OCI-LY1 (cell line): Measurements from ENCODE around the gene CARS1.

Source experiments
- H2AFZ ChIP-seq: fragments of 200-600 bp; sonication (generic), shearing (Covaris generic); 2 replicates; pipeline ENCODE4 v1.6.0; 2014; ENCODE audit warnings: antibody characterized with exemption, mild to moderate bottlenecking, low read length
- H3F3A ChIP-seq: fragments of 200-600 bp; sonication (generic), shearing (Covaris generic); 2 replicates; pipeline ENCODE4 v1.6.0; 2014; ENCODE audit warnings: mild to moderate bottlenecking, antibody characterized with exemption, low read length, moderate library complexity; ENCODE audit not compliant: insufficient read depth
- H3K27ac ChIP-seq: fragments of 200-600 bp; sonication (generic); 2 replicates; pipeline ENCODE4 v1.5.1; 2014; ENCODE audit warnings: low read length, mixed run types, mild to moderate bottlenecking, low read depth; ENCODE audit not compliant: poor library complexity, severe bottlenecking
- H3K27me3 ChIP-seq: fragments of 200-600 bp; sonication (generic); 2 replicates; pipeline ENCODE4 v1.6.0; 2014; ENCODE audit warnings: antibody characterized with exemption, mild to moderate bottlenecking, low read length, moderate library complexity; ENCODE audit not compliant: insufficient read depth
- H3K36me3 ChIP-seq: fragments of 200-600 bp; sonication (generic); 2 replicates; pipeline ENCODE4 v1.6.1; 2014; ENCODE audit warnings: mild to moderate bottlenecking, antibody characterized with exemption, low read length, moderate library complexity, mixed read lengths; ENCODE audit not compliant: insufficient read depth
- H3K4me1 ChIP-seq: fragments of 200-600 bp; sonication (generic); 2 replicates; pipeline ENCODE4 v1.5.1; 2014; ENCODE audit warnings: mild to moderate bottlenecking, low read length, moderate library complexity; ENCODE audit not compliant: insufficient read depth, severe bottlenecking
- H3K4me2 ChIP-seq: fragments of 200-600 bp; sonication (generic), shearing (Covaris generic); 2 replicates; pipeline ENCODE4 v1.6.1; 2014; ENCODE audit warnings: low read length
- H3K4me3 ChIP-seq: fragments of 200-600 bp; sonication (generic); 2 replicates; pipeline ENCODE4 v1.5.1; 2014; ENCODE audit warnings: low read length, low read depth, mild to moderate bottlenecking, mixed read lengths; ENCODE audit not compliant: poor library complexity, severe bottlenecking
- H3K79me2 ChIP-seq: fragments of 200-600 bp; shearing (Covaris generic); 2 replicates; pipeline ENCODE4 v1.6.1; 2016; ENCODE audit warnings: mixed run types, low read length, mixed read lengths; ENCODE audit not compliant: insufficient read depth
- H3K9ac ChIP-seq: fragments of 200-600 bp; sonication (generic), shearing (Covaris generic); 2 replicates; pipeline ENCODE4 v1.6.1; 2014; ENCODE audit warnings: mild to moderate bottlenecking, low read length, mixed read lengths
- H3K9me2 ChIP-seq: fragments of 200-600 bp; sonication (generic), shearing (Covaris generic); 2 replicates; pipeline ENCODE4 v1.6.1; 2014; ENCODE audit warnings: low read depth, mild to moderate bottlenecking, low read length, mixed read lengths
- H3K9me3 ChIP-seq: fragments of 200-600 bp; shearing (Covaris generic); 2 replicates; pipeline ENCODE4 v1.6.1; 2014; ENCODE audit warnings: low read length, mixed read lengths
- H4K20me1 ChIP-seq: fragments of 200-600 bp; sonication (generic), shearing (Covaris generic); 2 replicates; pipeline ENCODE4 v1.6.0; 2016; ENCODE audit warnings: mild to moderate bottlenecking, low read length; ENCODE audit not compliant: insufficient read depth
- CTCF ChIP-seq: fragments of 200-600 bp; sonication (generic), shearing (Covaris generic); IDR thresholded peaks from 2 replicates; pipeline ENCODE4 v1.5.1; 2017; ENCODE audit warnings: mild to moderate bottlenecking, antibody characterized with exemption, low read length, moderate library complexity, mixed read lengths
- EZH2 ChIP-seq: fragments of 200-600 bp; sonication (generic), shearing (Covaris generic); IDR thresholded peaks from 2 replicates; pipeline ENCODE4 v1.8.0; 2017; ENCODE audit warnings: borderline replicate concordance, mixed run types, mild to moderate bottlenecking, antibody characterized with exemption, low read length, moderate library complexity, mixed read lengths

CARS1 gene

GRCh38 chr11:3035333-3035732 lies 21.9 kb downstream of the CARS1 start:
- Histone ChIP-seq H3K27ac (peak overlapping the region; percentile 42), H3K36me3 (peaks cover 51% of the 10 kb centered on the region), H2AFZ (no peak overlapping the region), H3K4me3 (no peak overlapping the region), H4K20me1 (no peaks in the 10 kb centered on the region), H3K4me2 (no peak overlapping the region), H3K9me2 (no peaks in the 10 kb centered on the region), H3K9me3 (no peaks in the 10 kb centered on the region), H3K4me1 (peaks cover 26% of the 10 kb centered on the region), H3K27me3 (no peaks in the 10 kb centered on the region), H3K79me2 (no peaks in the 10 kb centered on the region), H3F3A (no peaks in the 10 kb centered on the region), H3K9ac (no peak overlapping the region)
- no peak for TF ChIP-seq EZH2
- TF ChIP-seq CTCF, result no peak

DNA sequence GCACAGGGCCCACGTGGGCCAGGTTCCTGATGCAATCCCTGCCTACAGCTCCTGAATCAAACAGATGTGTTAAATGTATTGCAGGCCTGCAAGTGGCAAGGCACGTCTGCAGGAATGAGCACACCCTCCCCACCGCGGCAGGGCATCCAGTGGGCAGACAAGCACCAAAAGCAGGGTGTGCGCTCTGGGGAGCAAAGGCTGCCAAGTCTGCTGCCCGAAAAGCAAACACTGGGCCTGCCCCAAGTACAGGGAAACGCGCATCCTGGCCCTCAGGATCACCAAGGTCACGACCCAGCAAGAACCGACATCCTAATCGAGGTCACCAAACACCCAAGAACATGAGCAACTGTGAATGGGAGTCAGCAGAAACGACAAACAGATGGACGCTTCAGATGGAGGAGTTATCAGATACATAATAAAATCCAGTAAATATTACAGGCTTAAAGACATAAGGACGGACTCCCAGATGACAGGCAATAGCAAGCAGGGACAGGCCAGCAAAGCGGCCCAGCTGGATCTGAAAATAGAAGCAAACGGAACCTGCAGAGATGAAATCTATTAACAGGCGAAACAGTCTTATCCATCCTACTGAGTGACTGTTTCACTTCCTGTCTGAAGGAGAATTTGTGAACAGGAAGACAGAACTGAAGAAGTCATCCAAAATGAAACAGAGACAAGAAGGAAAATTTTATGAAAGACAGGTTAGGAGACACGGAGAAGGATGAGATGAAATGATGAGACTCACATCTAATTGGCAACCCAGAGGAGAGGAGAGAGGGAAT lies 26.7 kb downstream of the CARS1 start:
- H3K4me2 ChIP-seq, result no peak overlapping the region
- H4K20me1 ChIP-seq, result no peaks in the 10 kb centered on the region
- no peak overlapping the region for H3K9ac ChIP-seq
- H3K27ac ChIP-seq, result no peak overlapping the region
- TF ChIP-seq EZH2 (no peak), CTCF (no peak)
- no peaks in the 10 kb centered on the region for H3K9me3 ChIP-seq
- peaks cover 3% of the 10 kb centered on the region for H3K4me1 ChIP-seq
- H3F3A ChIP-seq, result no peaks in the 10 kb centered on the region
- H3K4me3 ChIP-seq, result no peak overlapping the region
- H3K36me3 ChIP-seq, result peaks cover 49% of the 10 kb centered on the region
- no peaks in the 10 kb centered on the region for H3K79me2 ChIP-seq
- no peak overlapping the region for H2AFZ ChIP-seq
- H3K27me3 ChIP-seq, result no peaks in the 10 kb centered on the region
- no peaks in the 10 kb centered on the region for H3K9me2 ChIP-seq

- H3K9ac ChIP-seq, result no peak overlapping the region
- no peaks in the 10 kb centered on the region for H3K9me3 ChIP-seq
- H3K4me1 ChIP-seq, result no peaks in the 10 kb centered on the region
- no peak overlapping the region for H2AFZ ChIP-seq
- H3K9me2 ChIP-seq, result no peaks in the 10 kb centered on the region
- H3K4me3 ChIP-seq, result no peak overlapping the region
- H3K27me3 ChIP-seq, result no peaks in the 10 kb centered on the region
- H3F3A ChIP-seq, result no peaks in the 10 kb centered on the region
- no peaks in the 10 kb centered on the region for H3K79me2 ChIP-seq
- H4K20me1 ChIP-seq, result no peaks in the 10 kb centered on the region
- no peak overlapping the region for H3K27ac ChIP-seq
- H3K4me2 ChIP-seq, result no peak overlapping the region
- peaks cover 49% of the 10 kb centered on the region for H3K36me3 ChIP-seq
- no peak for TF ChIP-seq EZH2
- no peak for TF ChIP-seq CTCF
These were observed 28.4 kb downstream of the CARS1 start for GRCh38 chr11:3028813-3029212.
